Osteocyte (in vitro differentiated cells): ENCODE results near the gene PRKN. TPM values are rescaled to one million over a fixed set of nuclear protein-coding genes. Genes with fewer than 3 reads are reported as not detected.

Experiments used
- DNase-seq: peaks from one replicate; pipeline ENCODE4 v3.0.0; 2021; ENCODE audit warnings: mixed read lengths; ENCODE audit not compliant: unreplicated experiment; ENCODE audit errors: extremely low spot score
- H3K27ac Mint-ChIP-seq: one replicate; pipeline ENCODE4 v1.8.0; 2021; ENCODE audit warnings: mild to moderate bottlenecking, mixed read lengths; ENCODE audit not compliant: unreplicated experiment
- H3K27me3 Mint-ChIP-seq: one replicate; pipeline ENCODE4 v1.8.0; 2021; ENCODE audit warnings: mixed read lengths; ENCODE audit not compliant: unreplicated experiment
- H3K36me3 Mint-ChIP-seq: one replicate; pipeline ENCODE4 v1.8.0; 2021; ENCODE audit warnings: mixed read lengths; ENCODE audit not compliant: unreplicated experiment
- H3K4me1 Mint-ChIP-seq: one replicate; pipeline ENCODE4 v1.8.0; 2021; ENCODE audit warnings: mixed read lengths; ENCODE audit not compliant: unreplicated experiment
- H3K4me3 Mint-ChIP-seq: one replicate; pipeline ENCODE4 v1.8.0; 2021; ENCODE audit warnings: mild to moderate bottlenecking, moderate library complexity, mixed read lengths; ENCODE audit not compliant: unreplicated experiment
- H3K9me3 Mint-ChIP-seq: one replicate; pipeline ENCODE4 v1.8.0; 2021; ENCODE audit warnings: mixed read lengths; ENCODE audit not compliant: unreplicated experiment
- CTCF ChIP-seq: fragments of 200-600 bp; sonication (generic); IDR thresholded peaks from 2 replicates; pipeline ENCODE4 v1.5.0; 2021; ENCODE audit warnings: antibody characterized with exemption, mild to moderate bottlenecking, moderate library complexity
- total RNA-seq: library from RNA; stranded (reverse); gene quantifications from 2 replicates; pipeline ENCODE4 v1.2.1, GENCODE V29; 2021

The PRKN gene
- total RNA-seq, 1 donor from 2014 or later, result 13.4 TPM

DNA sequence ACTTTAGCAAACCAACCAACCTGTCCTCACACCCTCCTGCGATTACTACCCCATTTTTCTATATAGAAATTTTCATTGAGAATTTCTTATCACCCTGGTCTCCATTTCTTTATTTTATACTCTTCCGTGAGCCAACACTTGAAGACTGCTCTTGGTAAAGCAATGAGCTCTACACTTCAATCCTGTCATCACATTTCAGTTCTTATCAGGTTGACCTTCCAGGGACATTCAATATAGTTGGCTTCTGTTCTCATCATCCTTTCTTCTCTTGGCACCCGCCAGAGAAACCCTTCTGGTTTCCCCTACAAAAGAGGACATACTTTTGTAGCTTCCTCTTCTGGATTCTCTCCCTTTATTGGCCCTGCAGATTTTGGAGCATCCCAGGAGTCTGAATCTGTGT, 279.3 kb downstream of the PRKN start:
- TF ChIP-seq CTCF, result no peak
- no peaks in the 10 kb centered on the region for H3K4me1 Mint-ChIP-seq
- DNase-seq, result no peak
- H3K9me3 Mint-ChIP-seq, result peaks cover 6% of the 10 kb centered on the region
- H3K4me3 Mint-ChIP-seq, result no peak overlapping the region
- peaks cover 4% of the 10 kb centered on the region for H3K36me3 Mint-ChIP-seq
- peaks cover 7% of the 10 kb centered on the region for H3K27me3 Mint-ChIP-seq
- no peak overlapping the region for H3K27ac Mint-ChIP-seq

DNA sequence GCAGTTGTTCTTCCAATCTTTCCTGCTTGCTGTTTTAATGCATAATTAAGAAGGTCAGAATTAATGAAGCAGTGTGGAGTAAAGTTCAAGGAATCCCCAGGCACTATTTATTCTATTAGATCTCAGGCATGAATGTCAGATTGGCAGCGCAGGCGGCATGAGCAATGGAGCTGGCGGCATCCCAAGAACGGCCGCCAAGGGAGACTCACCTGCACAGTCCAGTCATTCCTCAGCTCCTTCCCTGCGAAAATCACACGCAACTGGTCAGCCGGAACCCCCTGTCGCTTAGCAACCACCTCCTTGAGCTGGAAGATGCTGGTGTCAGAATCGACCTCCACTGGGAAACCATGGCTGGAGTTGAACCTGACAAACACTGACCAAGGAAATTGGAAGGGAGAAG, 284.5 kb downstream of the PRKN start:
- no peak overlapping the region for H3K27ac Mint-ChIP-seq
- no peak for TF ChIP-seq CTCF
- no peaks in the 10 kb centered on the region for H3K4me1 Mint-ChIP-seq
- peaks cover 20% of the 10 kb centered on the region for H3K36me3 Mint-ChIP-seq
- H3K4me3 Mint-ChIP-seq, result no peak overlapping the region
- peaks cover 25% of the 10 kb centered on the region for H3K9me3 Mint-ChIP-seq
- DNase-seq, result no peak
- H3K27me3 Mint-ChIP-seq, result peaks cover 3% of the 10 kb centered on the region

DNA sequence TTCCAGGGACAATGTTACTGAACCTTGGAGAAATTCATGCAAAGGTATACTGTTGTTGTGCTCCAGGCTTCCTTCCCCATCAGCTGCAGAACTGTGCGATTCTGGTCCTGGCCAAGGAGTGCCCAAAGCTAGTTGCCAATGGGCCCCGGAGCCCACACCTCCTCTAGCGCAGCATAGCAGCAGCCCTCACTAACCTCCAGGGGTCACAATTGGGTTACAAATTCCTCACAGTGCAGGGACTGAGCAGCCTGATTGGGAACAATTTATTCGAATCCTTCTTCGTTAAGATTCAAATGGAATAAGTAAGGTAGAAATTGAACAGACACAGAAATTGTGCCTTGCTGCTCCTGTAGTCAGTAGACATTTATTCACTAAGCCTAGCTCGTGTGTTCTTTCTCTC, 284.9 kb downstream of the PRKN start:
- Mint-ChIP-seq H3K4me1 (no peaks in the 10 kb centered on the region), H3K36me3 (peaks cover 23% of the 10 kb centered on the region), H3K9me3 (peaks cover 28% of the 10 kb centered on the region), H3K27ac (no peak overlapping the region), H3K27me3 (peaks cover 2% of the 10 kb centered on the region), H3K4me3 (no peak overlapping the region)
- no peak for DNase-seq
- peak; percentile 41 for TF ChIP-seq CTCF

DNA sequence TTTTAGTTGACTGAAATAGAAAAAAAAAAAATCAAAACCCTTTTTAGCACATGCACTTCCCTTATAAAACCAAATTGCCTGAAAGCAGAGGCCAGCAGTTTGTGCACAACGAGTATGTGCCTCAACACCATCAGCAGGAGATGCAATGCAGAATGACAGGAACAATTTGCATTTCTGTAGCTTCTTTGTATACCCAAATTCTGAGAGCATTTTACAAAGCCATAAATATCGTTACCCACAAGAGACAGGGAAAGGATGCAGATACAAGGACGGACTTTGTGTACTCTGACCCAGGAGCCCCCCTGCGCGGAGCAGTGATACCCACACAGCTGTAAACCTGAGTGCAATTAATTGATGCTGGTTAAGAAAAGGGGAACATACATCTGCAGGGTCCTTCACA, 285.6 kb downstream of the PRKN start:
- peaks cover 21% of the 10 kb centered on the region for H3K36me3 Mint-ChIP-seq
- no peak overlapping the region for H3K4me3 Mint-ChIP-seq

GRCh38 chr6:162438980-162439379, 288.6 kb downstream of the PRKN start:
- no peak for TF ChIP-seq CTCF
- no peak overlapping the region for H3K4me3 Mint-ChIP-seq
- H3K36me3 Mint-ChIP-seq, result peaks cover 19% of the 10 kb centered on the region
- H3K27me3 Mint-ChIP-seq, result no peaks in the 10 kb centered on the region
- no peak overlapping the region for H3K27ac Mint-ChIP-seq
- no peaks in the 10 kb centered on the region for H3K4me1 Mint-ChIP-seq
- peaks cover 30% of the 10 kb centered on the region for H3K9me3 Mint-ChIP-seq
- no peak for DNase-seq

More for the DNA sequence above, 285.6 kb downstream of the PRKN start:
- Mint-ChIP-seq H3K27ac (no peak overlapping the region), H3K27me3 (peaks cover 2% of the 10 kb centered on the region), H3K4me1 (no peaks in the 10 kb centered on the region), H3K9me3 (peaks cover 30% of the 10 kb centered on the region)
- no peak for DNase-seq
- TF ChIP-seq CTCF, result no peak
